IPS-18a (cell line): ENCODE measurements around the gene TACR1.

Experiments used
- H3K27ac ChIP-seq: one replicate; pipeline ENCODE4 v1.5.1; 2013; ENCODE audit warnings: low read length
- H3K27me3 ChIP-seq: one replicate; pipeline ENCODE4 v1.6.1; 2013; ENCODE audit warnings: mild to moderate bottlenecking, low read length; ENCODE audit not compliant: control insufficient read depth, insufficient read depth
- H3K36me3 ChIP-seq: one replicate; pipeline ENCODE4 v1.6.1; 2013; ENCODE audit warnings: low read depth, low read length; ENCODE audit not compliant: control insufficient read depth
- H3K4me1 ChIP-seq: one replicate; pipeline ENCODE4 v1.6.1; 2013; ENCODE audit warnings: low read depth, low read length; ENCODE audit not compliant: control insufficient read depth
- H3K4me3 ChIP-seq: one replicate; pipeline ENCODE4 v1.5.1; 2013; ENCODE audit warnings: low read length
- H3K9ac ChIP-seq: one replicate; pipeline ENCODE4 v1.6.1; 2013; ENCODE audit warnings: mild to moderate bottlenecking, low read length, moderate library complexity
- H3K9me3 ChIP-seq: one replicate; pipeline ENCODE4 v1.6.1; 2013; ENCODE audit warnings: low read depth, low read length; ENCODE audit not compliant: control insufficient read depth

The TACR1 gene

GRCh38 chr2:75041226-75041625, 158.1 kb downstream of the TACR1 start:
- Histone ChIP-seq H3K9me3 (no peaks in the 10 kb centered on the region), H3K36me3 (no peaks in the 10 kb centered on the region), H3K4me1 (no peaks in the 10 kb centered on the region), H3K27me3 (no peaks in the 10 kb centered on the region), H3K4me3 (no peak overlapping the region), H3K9ac (no peak overlapping the region), H3K27ac (no peak overlapping the region)

- Histone ChIP-seq H3K36me3 (no peaks in the 10 kb centered on the region), H3K27me3 (no peaks in the 10 kb centered on the region), H3K4me1 (no peaks in the 10 kb centered on the region), H3K4me3 (no peak overlapping the region), H3K27ac (no peak overlapping the region), H3K9ac (no peak overlapping the region), H3K9me3 (no peaks in the 10 kb centered on the region)
These were observed 163.6 kb downstream of the TACR1 start for GRCh38 chr2:75035444-75036353.

GRCh38 chr2:75033516-75033915, 165.8 kb downstream of the TACR1 start:
- Histone ChIP-seq H3K27me3 (no peaks in the 10 kb centered on the region), H3K27ac (no peak overlapping the region), H3K36me3 (no peaks in the 10 kb centered on the region), H3K4me3 (no peak overlapping the region), H3K4me1 (no peaks in the 10 kb centered on the region), H3K9ac (no peak overlapping the region), H3K9me3 (no peaks in the 10 kb centered on the region)

- no peaks in the 10 kb centered on the region for H3K4me1 ChIP-seq
- H3K27me3 ChIP-seq = no peaks in the 10 kb centered on the region
- no peaks in the 10 kb centered on the region for H3K36me3 ChIP-seq
- no peak overlapping the region for H3K9ac ChIP-seq
- H3K27ac ChIP-seq = no peak overlapping the region
- H3K9me3 ChIP-seq = no peaks in the 10 kb centered on the region
- no peak overlapping the region for H3K4me3 ChIP-seq
These were observed 167.2 kb downstream of the TACR1 start for GRCh38 chr2:75031906-75032803.

GRCh38 chr2:75031171-75031570, 168.1 kb downstream of the TACR1 start:
- H3K4me1 ChIP-seq = no peaks in the 10 kb centered on the region
- no peak overlapping the region for H3K27ac ChIP-seq
- no peaks in the 10 kb centered on the region for H3K27me3 ChIP-seq
- no peaks in the 10 kb centered on the region for H3K9me3 ChIP-seq
- no peak overlapping the region for H3K4me3 ChIP-seq
- no peaks in the 10 kb centered on the region for H3K36me3 ChIP-seq
- H3K9ac ChIP-seq = no peak overlapping the region

- no peaks in the 10 kb centered on the region for H3K4me1 ChIP-seq
- no peak overlapping the region for H3K27ac ChIP-seq
- no peaks in the 10 kb centered on the region for H3K27me3 ChIP-seq
- H3K9me3 ChIP-seq = no peaks in the 10 kb centered on the region
- no peak overlapping the region for H3K4me3 ChIP-seq
- H3K9ac ChIP-seq = no peak overlapping the region
- no peaks in the 10 kb centered on the region for H3K36me3 ChIP-seq
These were observed 168.9 kb downstream of the TACR1 start for GRCh38 chr2:75030218-75031009.

- no peaks in the 10 kb centered on the region for H3K9me3 ChIP-seq
- H3K27ac ChIP-seq = no peak overlapping the region
- no peaks in the 10 kb centered on the region for H3K4me1 ChIP-seq
- no peaks in the 10 kb centered on the region for H3K27me3 ChIP-seq
- no peaks in the 10 kb centered on the region for H3K36me3 ChIP-seq
- H3K9ac ChIP-seq = no peak overlapping the region
- no peak overlapping the region for H3K4me3 ChIP-seq
These were observed 171.4 kb downstream of the TACR1 start for GRCh38 chr2:75027886-75028285.

GRCh38 chr2:75025633-75026380, 173.5 kb downstream of the TACR1 start:
- Histone ChIP-seq H3K27me3 (no peaks in the 10 kb centered on the region), H3K4me3 (no peak overlapping the region), H3K9ac (no peak overlapping the region), H3K9me3 (no peaks in the 10 kb centered on the region), H3K4me1 (no peaks in the 10 kb centered on the region), H3K27ac (no peak overlapping the region), H3K36me3 (no peaks in the 10 kb centered on the region)

GRCh38 chr2:75025216-75025615, 174.1 kb downstream of the TACR1 start:
- Histone ChIP-seq H3K27me3 (no peaks in the 10 kb centered on the region), H3K36me3 (no peaks in the 10 kb centered on the region), H3K4me1 (no peaks in the 10 kb centered on the region), H3K4me3 (no peak overlapping the region), H3K9me3 (no peaks in the 10 kb centered on the region), H3K27ac (no peak overlapping the region), H3K9ac (no peak overlapping the region)

GRCh38 chr2:75023666-75024455, 175.5 kb downstream of the TACR1 start:
- no peak overlapping the region for H3K4me3 ChIP-seq
- no peak overlapping the region for H3K9ac ChIP-seq
- H3K36me3 ChIP-seq = no peaks in the 10 kb centered on the region
- H3K4me1 ChIP-seq = no peaks in the 10 kb centered on the region
- no peak overlapping the region for H3K27ac ChIP-seq
- no peaks in the 10 kb centered on the region for H3K9me3 ChIP-seq
- H3K27me3 ChIP-seq = no peaks in the 10 kb centered on the region
